Measurements from ENCODE around the gene MAP2K3. TPM values are rescaled to one million over a fixed set of nuclear protein-coding genes. Genes with fewer than 3 reads are reported as not detected.

Gene MAP2K3
- total RNA-seq, 1 donor from 2014 or later = 38.0 TPM

- no peak for TF ChIP-seq CTCF (IDR thresholded peaks at IDR 0.05; ENCODE audit: partially characterized antibody, unreplicated experiment)
- Mint-ChIP-seq H3K27ac (ENCODE audit: unreplicated experiment) (peak within 1 kb of the TSS; percentile 60), H3K36me3 (ENCODE audit: unreplicated experiment) (no peaks in the 10 kb centered on the region), H3K9me3 (ENCODE audit: unreplicated experiment) (peaks cover 10% of the 10 kb centered on the region), H3K4me3 (ENCODE audit: unreplicated experiment) (peak within 1 kb of the TSS; percentile 87), H3K4me1 (ENCODE audit: low read depth, unreplicated experiment) (peaks cover 23% of the 10 kb centered on the region), H3K27me3 (ENCODE audit: unreplicated experiment) (peaks cover 17% of the 10 kb centered on the region)
- DNase-seq = peak; percentile 80
Measured at GRCh38 chr17:21252796-21253645, 31.5 kb upstream of the MAP2K3 start, which contains the start of gene NATD1. NATD1 (minus strand) TSS chr17:21253410; CDS start chr17:21253264, 146 bp downstream.

- no peak for DNase-seq
- no peak for TF ChIP-seq CTCF (IDR thresholded peaks at IDR 0.05; ENCODE audit: partially characterized antibody, unreplicated experiment)
- no peaks in the 10 kb centered on the region for H3K36me3 Mint-ChIP-seq (ENCODE audit: unreplicated experiment)
- peaks cover 16% of the 10 kb centered on the region for H3K27me3 Mint-ChIP-seq (ENCODE audit: unreplicated experiment)
- peaks cover 10% of the 10 kb centered on the region for H3K9me3 Mint-ChIP-seq (ENCODE audit: unreplicated experiment)
- H3K4me3 Mint-ChIP-seq (ENCODE audit: unreplicated experiment) = peak overlapping the region; percentile 79
- peaks cover 20% of the 10 kb centered on the region for H3K4me1 Mint-ChIP-seq (ENCODE audit: low read depth, unreplicated experiment)
- H3K27ac Mint-ChIP-seq (ENCODE audit: unreplicated experiment) = peak overlapping the region; percentile 55
Measured at GRCh38 chr17:21253646-21254441, 30.7 kb upstream of the MAP2K3 start.

- no peak for TF ChIP-seq CTCF (IDR thresholded peaks at IDR 0.05; ENCODE audit: partially characterized antibody, unreplicated experiment)
- H3K4me1 Mint-ChIP-seq (ENCODE audit: low read depth, unreplicated experiment) = no peaks in the 10 kb centered on the region
- peaks cover 2% of the 10 kb centered on the region for H3K9me3 Mint-ChIP-seq (ENCODE audit: unreplicated experiment)
- DNase-seq = no peak
- H3K27me3 Mint-ChIP-seq (ENCODE audit: unreplicated experiment) = peaks cover 3% of the 10 kb centered on the region
- no peak overlapping the region for H3K27ac Mint-ChIP-seq (ENCODE audit: unreplicated experiment)
- no peak overlapping the region for H3K4me3 Mint-ChIP-seq (ENCODE audit: unreplicated experiment)
- H3K36me3 Mint-ChIP-seq (ENCODE audit: unreplicated experiment) = no peaks in the 10 kb centered on the region
Measured at GRCh38 chr17:21258593-21258992, 25.9 kb upstream of the MAP2K3 start.

GRCh38 chr17:21262259-21262993, 22.1 kb upstream of the MAP2K3 start:
- H3K4me1 Mint-ChIP-seq (ENCODE audit: low read depth, unreplicated experiment) = no peaks in the 10 kb centered on the region
- no peak for TF ChIP-seq CTCF (IDR thresholded peaks at IDR 0.05; ENCODE audit: partially characterized antibody, unreplicated experiment)
- H3K27me3 Mint-ChIP-seq (ENCODE audit: unreplicated experiment) = peaks cover 6% of the 10 kb centered on the region
- no peaks in the 10 kb centered on the region for H3K36me3 Mint-ChIP-seq (ENCODE audit: unreplicated experiment)
- H3K4me3 Mint-ChIP-seq (ENCODE audit: unreplicated experiment) = no peak overlapping the region
- peaks cover 6% of the 10 kb centered on the region for H3K9me3 Mint-ChIP-seq (ENCODE audit: unreplicated experiment)
- no peak for DNase-seq
- H3K27ac Mint-ChIP-seq (ENCODE audit: unreplicated experiment) = no peak overlapping the region

Data from glutamatergic neuron (in vitro differentiated cells).